Smooth muscle cell (in vitro differentiated cells): ENCODE measurements around the gene ARX. TPM values are rescaled to one million over a fixed set of nuclear protein-coding genes. Genes with fewer than 3 reads are reported as not detected.

Experiments used
- DNase-seq: peaks from one replicate; lab custom pipeline; 2025; ENCODE audit not compliant: unreplicated experiment; lab: John Stamatoyannopoulos, UW
- H2AFZ ChIP-seq: fragments of 200-600 bp; sonication (generic); 2 replicates; pipeline ENCODE4 v1.6.0; 2016; ENCODE audit warnings: antibody characterized with exemption, low read depth, mild to moderate bottlenecking
- H3F3A ChIP-seq: fragments of 200-600 bp; sonication (generic); 2 replicates; pipeline ENCODE4 v1.6.0; 2017; ENCODE audit warnings: antibody characterized with exemption, low read depth
- H3K27ac ChIP-seq: fragments of 200-600 bp; sonication (generic); 2 replicates; pipeline ENCODE4 v1.5.1; 2016; ENCODE audit warnings: low read depth, mild to moderate bottlenecking
- H3K27me3 ChIP-seq: fragments of 200-600 bp; sonication (generic); 2 replicates; pipeline ENCODE4 v1.6.1; 2016; ENCODE audit warnings: low read depth, mild to moderate bottlenecking
- H3K36me3 ChIP-seq: fragments of 200-600 bp; sonication (generic); 2 replicates; pipeline ENCODE4 v1.5.1; 2016; ENCODE audit warnings: low read depth
- H3K4me1 ChIP-seq: fragments of 200-600 bp; sonication (generic); 2 replicates; pipeline ENCODE4 v1.5.1; 2016; ENCODE audit warnings: low read depth
- H3K4me2 ChIP-seq: fragments of 200-600 bp; sonication (generic); 2 replicates; pipeline ENCODE4 v1.6.0; 2016; ENCODE audit warnings: mild to moderate bottlenecking
- H3K4me3 ChIP-seq: fragments of 200-600 bp; sonication (generic); 2 replicates; pipeline ENCODE4 v1.5.1; 2016; ENCODE audit warnings: mild to moderate bottlenecking
- H3K79me2 ChIP-seq: fragments of 200-600 bp; sonication (generic); 2 replicates; pipeline ENCODE4 v1.6.0; 2016; ENCODE audit warnings: low read depth, mild to moderate bottlenecking
- H3K9ac ChIP-seq: fragments of 200-600 bp; sonication (generic); 2 replicates; pipeline ENCODE4 v1.6.0; 2016; ENCODE audit warnings: low read depth
- H3K9me3 ChIP-seq: fragments of 200-600 bp; sonication (generic); replicated peaks from 2 replicates; pipeline ENCODE4 v1.5.1; 2016; ENCODE audit warnings: low read depth
- H4K20me1 ChIP-seq: fragments of 200-600 bp; sonication (generic); 2 replicates; pipeline ENCODE4 v1.6.0; 2016; ENCODE audit warnings: low read depth
- WGBS: methylation state at CpG from one replicate; pipeline ENCODE4 v1.1.7; 2016; ENCODE audit warnings: low lambda C conversion rate; 5-methylcytosine and 5-hydroxymethylcytosine counted together
- polyA plus RNA-seq: library from polyadenylated mRNA; unstranded; fragments of >200 nt; fragmentation: Nextera tagmentation; extraction: Ambion mirVana; gene quantifications from 2 replicates; pipeline ENCODE4 v1.2.1, GENCODE V29; 2016
- total RNA-seq: library from RNA; depleted of rRNA; stranded (reverse); fragments of >200 nt; gene quantifications from 2 replicates; pipeline ENCODE4 v1.2.3, GENCODE V29; 2014
- TF ChIP-seq, protein P1 (sequence below): fragments of 200-600 bp; sonication (generic); IDR thresholded peaks from 2 replicates; pipeline ENCODE4 v1.5.1; 2017; ENCODE audit warnings: borderline replicate concordance, mild to moderate bottlenecking, antibody characterized with exemption; ENCODE audit not compliant: insufficient read depth, poor library complexity, severe bottlenecking

ARX gene
- total and polyA plus RNA-seq, 2 experiments from 2014 or later, result not detected

DNA sequence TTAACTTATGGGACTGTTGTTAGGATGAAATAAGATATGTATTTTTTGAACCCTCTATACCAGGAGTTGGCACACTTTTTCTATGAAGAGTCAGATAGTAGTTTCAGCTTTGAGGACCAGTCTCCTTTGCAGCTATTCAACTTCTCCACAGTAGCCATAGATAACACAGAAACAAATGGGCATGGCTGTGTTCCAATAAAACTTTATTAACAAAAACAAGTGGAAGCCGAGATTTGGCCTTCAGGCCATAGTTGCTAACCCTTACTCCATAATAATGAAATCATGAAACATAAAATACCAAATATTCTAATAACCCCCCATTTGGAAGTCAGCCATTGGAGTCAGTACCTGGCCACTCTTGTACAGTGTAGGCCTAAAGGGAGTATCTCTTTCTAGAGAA is 30.6 kb downstream of the ARX start:
- Histone ChIP-seq H3K79me2 (no peaks in the 10 kb centered on the region), H2AFZ (no peak overlapping the region), H3K4me2 (no peak overlapping the region), H4K20me1 (no peaks in the 10 kb centered on the region), H3K36me3 (no peaks in the 10 kb centered on the region), H3K4me1 (peaks cover 4% of the 10 kb centered on the region), H3K4me3 (no peak overlapping the region), H3K27ac (no peak overlapping the region), H3F3A (no peaks in the 10 kb centered on the region), H3K27me3 (no peaks in the 10 kb centered on the region), H3K9me3 (no peaks in the 10 kb centered on the region), H3K9ac (no peak overlapping the region)
- 97% methylated on average over 1 of the region's 1 CpG for WGBS
- TF ChIP-seq, protein P1, sequence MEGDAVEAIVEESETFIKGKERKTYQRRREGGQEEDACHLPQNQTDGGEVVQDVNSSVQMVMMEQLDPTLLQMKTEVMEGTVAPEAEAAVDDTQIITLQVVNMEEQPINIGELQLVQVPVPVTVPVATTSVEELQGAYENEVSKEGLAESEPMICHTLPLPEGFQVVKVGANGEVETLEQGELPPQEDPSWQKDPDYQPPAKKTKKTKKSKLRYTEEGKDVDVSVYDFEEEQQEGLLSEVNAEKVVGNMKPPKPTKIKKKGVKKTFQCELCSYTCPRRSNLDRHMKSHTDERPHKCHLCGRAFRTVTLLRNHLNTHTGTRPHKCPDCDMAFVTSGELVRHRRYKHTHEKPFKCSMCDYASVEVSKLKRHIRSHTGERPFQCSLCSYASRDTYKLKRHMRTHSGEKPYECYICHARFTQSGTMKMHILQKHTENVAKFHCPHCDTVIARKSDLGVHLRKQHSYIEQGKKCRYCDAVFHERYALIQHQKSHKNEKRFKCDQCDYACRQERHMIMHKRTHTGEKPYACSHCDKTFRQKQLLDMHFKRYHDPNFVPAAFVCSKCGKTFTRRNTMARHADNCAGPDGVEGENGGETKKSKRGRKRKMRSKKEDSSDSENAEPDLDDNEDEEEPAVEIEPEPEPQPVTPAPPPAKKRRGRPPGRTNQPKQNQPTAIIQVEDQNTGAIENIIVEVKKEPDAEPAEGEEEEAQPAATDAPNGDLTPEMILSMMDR, result no peak
- DNase-seq, result no peak

DNA sequence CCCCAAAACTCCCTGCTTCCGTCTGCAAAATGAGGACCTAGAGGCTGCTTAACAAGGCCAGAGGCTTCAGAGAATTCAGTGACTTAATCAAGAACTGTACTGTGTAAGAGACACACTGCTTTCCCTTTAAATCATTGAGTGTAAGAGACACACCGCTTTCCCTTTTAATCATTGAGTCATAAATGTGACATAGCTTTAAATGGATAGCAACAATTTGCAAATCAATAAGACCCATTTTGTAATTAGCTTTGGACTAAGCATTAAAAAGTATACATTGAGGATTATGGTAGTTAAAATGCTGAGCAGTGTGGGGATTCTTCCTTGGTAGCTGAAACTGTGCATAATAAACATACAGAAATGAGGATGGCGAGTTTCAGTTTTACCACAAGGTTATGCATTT is 31.8 kb downstream of the ARX start:
- H3K79me2 ChIP-seq, result no peaks in the 10 kb centered on the region
- H3K9ac ChIP-seq, result no peak overlapping the region
- H3K4me1 ChIP-seq, result no peaks in the 10 kb centered on the region
- no peaks in the 10 kb centered on the region for H3K27me3 ChIP-seq
- no peaks in the 10 kb centered on the region for H3K9me3 ChIP-seq
- H3K36me3 ChIP-seq, result no peaks in the 10 kb centered on the region
- TF ChIP-seq, protein P1, result no peak
- DNase-seq, result no peak
- 97% methylated on average over 3 of the region's 3 CpGs for WGBS
- no peak overlapping the region for H3K4me3 ChIP-seq
- H2AFZ ChIP-seq, result no peak overlapping the region
- no peaks in the 10 kb centered on the region for H4K20me1 ChIP-seq
- no peak overlapping the region for H3K27ac ChIP-seq
- H3K4me2 ChIP-seq, result no peak overlapping the region
- no peaks in the 10 kb centered on the region for H3F3A ChIP-seq

GRCh38 chrX:24982306-24982965 is 33.3 kb downstream of the ARX start:
- Histone ChIP-seq H3K4me1 (no peaks in the 10 kb centered on the region), H3K9ac (no peak overlapping the region), H3F3A (no peaks in the 10 kb centered on the region), H2AFZ (no peak overlapping the region), H3K9me3 (no peaks in the 10 kb centered on the region), H4K20me1 (no peaks in the 10 kb centered on the region), H3K4me2 (no peak overlapping the region), H3K4me3 (no peak overlapping the region), H3K27me3 (no peaks in the 10 kb centered on the region), H3K36me3 (no peaks in the 10 kb centered on the region), H3K79me2 (no peaks in the 10 kb centered on the region), H3K27ac (no peak overlapping the region)
- TF ChIP-seq, protein P1, result no peak
- DNase-seq, result no peak
- WGBS, result 76% methylated on average over 5 of the region's 5 CpGs

GRCh38 chrX:24981030-24981429 is 34.7 kb downstream of the ARX start:
- Histone ChIP-seq H2AFZ (no peak overlapping the region), H3K27me3 (no peaks in the 10 kb centered on the region), H3K4me3 (no peak overlapping the region), H3K9me3 (no peaks in the 10 kb centered on the region), H3K4me1 (no peaks in the 10 kb centered on the region), H3K4me2 (no peak overlapping the region), H3F3A (no peaks in the 10 kb centered on the region), H3K36me3 (no peaks in the 10 kb centered on the region), H3K27ac (no peak overlapping the region), H3K79me2 (no peaks in the 10 kb centered on the region), H4K20me1 (no peaks in the 10 kb centered on the region), H3K9ac (no peak overlapping the region)
- no peak for DNase-seq
- 97% methylated on average over 3 of the region's 3 CpGs for WGBS
- TF ChIP-seq, protein P1, result no peak
